Measurements from ENCODE around the gene GJC2. TPM values are rescaled to one million over a fixed set of nuclear protein-coding genes. Genes with fewer than 3 reads are reported as not detected.
A peak's percentile ranks its signal among the peaks of the same experiment; 100 is the strongest.

The GJC2 gene
- polyA plus RNA-seq, 3 donors, result 0.15 TPM; not detected in 2

- H3K4me3 ChIP-seq (replicated peaks in 1 of 3; ENCODE audit: low read depth in 2 of 3, low read length in 3 of 3), result peak within 1 kb of the TSS; percentile 83 to 92 (median 91)
- H2AFZ ChIP-seq (ENCODE audit: insufficient read depth, low read depth, low read length, poor library complexity, severe bottlenecking), result peak within 1 kb of the TSS; percentile 76
- peaks cover 25 to 42% of the 10 kb centered on the region in 2 donors for H3K4me1 ChIP-seq (ENCODE audit: control insufficient read depth in 1 of 2, insufficient read depth in 2 of 2, low read length in 2 of 2)
- Mint-ChIP-seq H3K27me3 (ENCODE audit: low read depth in 3 of 3) (no peaks in the 10 kb centered on the region), H3K9me3 (peaks cover 0 to 3% (median 1%) of the 10 kb centered on the region in 7 donors), H3K36me3 (peaks cover 13 to 21% of the 10 kb centered on the region in 2 donors), H3K27ac (peak within 1 kb of the TSS; percentile 89 to 97 (median 95)), H3K4me3 (peak within 1 kb of the TSS; percentile 90 to 92), H3K4me1 (peaks cover 37% of the 10 kb centered on the region)
- DNase-seq, result peak; percentile 94 to 98 (median 97)
- H3K36me3 ChIP-seq (replicated peaks in 1 of 2; ENCODE audit: control insufficient read depth in 1 of 2, insufficient read depth in 2 of 2, low read length in 2 of 2), result peaks cover 11 to 21% of the 10 kb centered on the region in 2 donors
- no peaks in the 10 kb centered on the region for H4K20me1 ChIP-seq (ENCODE audit: insufficient read depth, low read length)
- peak within 1 kb of the TSS; percentile 81 to 98 for H3K27ac ChIP-seq (ENCODE audit: low read depth in 1 of 2, low read length in 2 of 2)
- H3K4me2 ChIP-seq (replicated peaks; ENCODE audit: extremely low read depth, low read length, poor library complexity, severe bottlenecking), result peak within 1 kb of the TSS; percentile 92
- H3K9me3 ChIP-seq (replicated peaks in 1 of 2; ENCODE audit: control insufficient read depth in 1 of 2, insufficient read depth in 1 of 2, low read length in 2 of 2), result no peaks in the 10 kb centered on the region
- under 1% methylated on average over 63 of the region's 66 CpGs for WGBS (ENCODE audit: insufficient coverage)
- H3K9ac ChIP-seq (ENCODE audit: insufficient read depth, low read length, poor library complexity, severe bottlenecking), result peak within 1 kb of the TSS; percentile 93
- peaks cover 34% of the 10 kb centered on the region for H3K79me2 ChIP-seq (ENCODE audit: insufficient read depth, low read length)
- intact Hi-C loops (cut with micrococcal nuclease), result loop anchor here (1.0 to 5.0 kb wide), 3 partner anchors 27 to 33 kb away; partner anchors contain the start of genes ARF1 (in 1 of the 2) and GUK1 (in 1 of the 2)
- TF ChIP-seq CTCF (IDR thresholded peaks at IDR 0.05), result no peak
- no peaks in the 10 kb centered on the region for H3K27me3 ChIP-seq (ENCODE audit: control insufficient read depth in 2 of 2, insufficient read depth in 2 of 2, low read length in 2 of 2)
These were observed 40.4 kb upstream of the GJC2 start, which contains the start of gene MRPL55 for GRCh38 chr1:228109073-228109961. MRPL55 (minus strand) TSS chr1:228109299; CDS start chr1:228108260, 1,039 bp downstream.

GRCh38 chr1:228109962-228110488, 39.7 kb upstream of the GJC2 start:
- H3K4me1 Mint-ChIP-seq, result peaks cover 30% of the 10 kb centered on the region
- Histone ChIP-seq H4K20me1 (ENCODE audit: insufficient read depth, low read length) (no peaks in the 10 kb centered on the region), H3K9me3 (replicated peaks in 1 of 2; ENCODE audit: control insufficient read depth in 1 of 2, insufficient read depth in 1 of 2, low read length in 2 of 2) (no peaks in the 10 kb centered on the region), H3K79me2 (ENCODE audit: insufficient read depth, low read length) (peaks cover 34% of the 10 kb centered on the region), H3K27me3 (ENCODE audit: control insufficient read depth in 2 of 2, insufficient read depth in 2 of 2, low read length in 2 of 2) (no peaks in the 10 kb centered on the region), H3K4me1 (ENCODE audit: control insufficient read depth in 1 of 2, insufficient read depth in 2 of 2, low read length in 2 of 2) (peaks cover 19 to 35% of the 10 kb centered on the region in 2 donors), H3K9ac (ENCODE audit: insufficient read depth, low read length, poor library complexity, severe bottlenecking) (peak overlapping the region; percentile 93), H3K4me3 (replicated peaks in 1 of 3; ENCODE audit: low read depth in 2 of 3, low read length in 3 of 3) (peak overlapping the region; percentile 83 to 92 (median 91)), H3K27ac (ENCODE audit: low read depth in 1 of 2, low read length in 2 of 2) (peak overlapping the region; percentile 58 to 98), H3K4me2 (replicated peaks; ENCODE audit: extremely low read depth, low read length, poor library complexity, severe bottlenecking) (peak overlapping the region; percentile 92), H3K36me3 (replicated peaks in 1 of 2; ENCODE audit: control insufficient read depth in 1 of 2, insufficient read depth in 2 of 2, low read length in 2 of 2) (peaks cover 11 to 21% of the 10 kb centered on the region in 2 donors), H2AFZ (ENCODE audit: insufficient read depth, low read depth, low read length, poor library complexity, severe bottlenecking) (peak overlapping the region; percentile 76)
- intact Hi-C loops (cut with micrococcal nuclease), result loop anchor here (1.0 to 5.0 kb wide), 4 partner anchors 27 to 347 kb away; partner anchors contain the start of genes ARF1 (in 1 of the 2) and GUK1 (in 1 of the 2)
- H3K9me3 Mint-ChIP-seq, result peaks cover 0 to 3% (median 1%) of the 10 kb centered on the region in 7 donors
- peak in 1 of 3 donors; percentile 36 for DNase-seq
- peaks cover 13 to 21% of the 10 kb centered on the region in 2 donors for H3K36me3 Mint-ChIP-seq
- no peak for TF ChIP-seq CTCF (IDR thresholded peaks at IDR 0.05)
- WGBS (ENCODE audit: insufficient coverage), result 35% methylated on average over 15 of the region's 15 CpGs
- H3K4me3 Mint-ChIP-seq, result peak overlapping the region; percentile 90 to 92
- H3K27me3 Mint-ChIP-seq (ENCODE audit: low read depth in 3 of 3), result no peaks in the 10 kb centered on the region
- peak overlapping the region; percentile 89 to 97 (median 95) for H3K27ac Mint-ChIP-seq

Measured in CD14-positive monocyte (primary cell).